Hematopoietic multipotent progenitor cell treated with erythropoietin and hydrocortisone succinate and interleukin-3 and kit ligand, for 4 days (in vitro differentiated cells): ENCODE data around the gene APBB2.

Source experiments
- DNase-seq: peaks from one replicate; pipeline ENCODE4 v3.0.0-alpha.2; 2015

The APBB2 gene

GRCh38 chr4:40789771-40790170, 424.6 kb downstream of the APBB2 start:
- no peak for DNase-seq

- DNase-seq, result peak; percentile 10
Observed at GRCh38 chr4:40789031-40789430, 425.3 kb downstream of the APBB2 start.

GRCh38 chr4:40788331-40788730, 426.0 kb downstream of the APBB2 start:
- DNase-seq, result no peak

- no peak for DNase-seq
Observed at GRCh38 chr4:40785727-40786126, 428.6 kb downstream of the APBB2 start.

- no peak for DNase-seq
Observed at GRCh38 chr4:40782876-40783275, 431.5 kb downstream of the APBB2 start.

- DNase-seq, result no peak
Observed at GRCh38 chr4:40778090-40778489, 436.3 kb downstream of the APBB2 start.

- DNase-seq, result no peak
Observed at GRCh38 chr4:40769266-40769665, 445.1 kb downstream of the APBB2 start.

- DNase-seq, result peak; percentile 81
Observed at GRCh38 chr4:40763228-40763716, 451.1 kb downstream of the APBB2 start.
